ENCODE results near the gene SLFN14. TPM values are rescaled to one million over a fixed set of nuclear protein-coding genes. Genes with fewer than 3 reads are reported as not detected.

Gene SLFN14
- total RNA-seq, 1 donor from 2014 or later: not detected

DNA sequence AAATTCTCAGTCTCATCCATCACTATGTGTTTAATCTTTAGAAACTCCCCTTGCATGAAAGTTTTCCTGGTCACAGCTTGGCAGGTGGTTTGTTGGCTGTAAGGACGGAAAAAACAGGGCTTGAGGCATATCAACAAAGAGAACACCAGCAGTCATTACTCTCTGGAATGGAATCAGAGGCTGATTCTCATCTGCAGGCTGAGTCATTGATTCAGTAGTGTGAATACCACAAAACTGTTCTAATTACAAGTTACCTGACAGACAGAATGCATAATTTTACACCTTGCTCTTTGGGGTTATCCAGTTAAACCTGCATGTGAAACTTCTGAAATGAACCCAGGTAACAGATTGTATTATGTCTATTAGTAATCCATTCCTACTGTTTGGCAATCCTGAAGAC, 11.6 kb downstream of the SLFN14 start:
- TF ChIP-seq, protein P1, sequence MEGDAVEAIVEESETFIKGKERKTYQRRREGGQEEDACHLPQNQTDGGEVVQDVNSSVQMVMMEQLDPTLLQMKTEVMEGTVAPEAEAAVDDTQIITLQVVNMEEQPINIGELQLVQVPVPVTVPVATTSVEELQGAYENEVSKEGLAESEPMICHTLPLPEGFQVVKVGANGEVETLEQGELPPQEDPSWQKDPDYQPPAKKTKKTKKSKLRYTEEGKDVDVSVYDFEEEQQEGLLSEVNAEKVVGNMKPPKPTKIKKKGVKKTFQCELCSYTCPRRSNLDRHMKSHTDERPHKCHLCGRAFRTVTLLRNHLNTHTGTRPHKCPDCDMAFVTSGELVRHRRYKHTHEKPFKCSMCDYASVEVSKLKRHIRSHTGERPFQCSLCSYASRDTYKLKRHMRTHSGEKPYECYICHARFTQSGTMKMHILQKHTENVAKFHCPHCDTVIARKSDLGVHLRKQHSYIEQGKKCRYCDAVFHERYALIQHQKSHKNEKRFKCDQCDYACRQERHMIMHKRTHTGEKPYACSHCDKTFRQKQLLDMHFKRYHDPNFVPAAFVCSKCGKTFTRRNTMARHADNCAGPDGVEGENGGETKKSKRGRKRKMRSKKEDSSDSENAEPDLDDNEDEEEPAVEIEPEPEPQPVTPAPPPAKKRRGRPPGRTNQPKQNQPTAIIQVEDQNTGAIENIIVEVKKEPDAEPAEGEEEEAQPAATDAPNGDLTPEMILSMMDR (IDR thresholded peaks at IDR 0.05): no peak
- Mint-ChIP-seq H3K27me3 (ENCODE audit: low read depth) (peaks cover 71% of the 10 kb centered on the region), H3K9me3 (ENCODE audit: low read depth) (no peaks in the 10 kb centered on the region), H3K36me3 (ENCODE audit: low read depth) (no peaks in the 10 kb centered on the region), H3K27ac (ENCODE audit: unreplicated experiment) (no peak overlapping the region), H3K4me3 (ENCODE audit: unreplicated experiment) (no peak overlapping the region), H3K4me1 (ENCODE audit: low read depth) (no peaks in the 10 kb centered on the region)
- no peak for DNase-seq (ENCODE audit: low spot score)

DNA sequence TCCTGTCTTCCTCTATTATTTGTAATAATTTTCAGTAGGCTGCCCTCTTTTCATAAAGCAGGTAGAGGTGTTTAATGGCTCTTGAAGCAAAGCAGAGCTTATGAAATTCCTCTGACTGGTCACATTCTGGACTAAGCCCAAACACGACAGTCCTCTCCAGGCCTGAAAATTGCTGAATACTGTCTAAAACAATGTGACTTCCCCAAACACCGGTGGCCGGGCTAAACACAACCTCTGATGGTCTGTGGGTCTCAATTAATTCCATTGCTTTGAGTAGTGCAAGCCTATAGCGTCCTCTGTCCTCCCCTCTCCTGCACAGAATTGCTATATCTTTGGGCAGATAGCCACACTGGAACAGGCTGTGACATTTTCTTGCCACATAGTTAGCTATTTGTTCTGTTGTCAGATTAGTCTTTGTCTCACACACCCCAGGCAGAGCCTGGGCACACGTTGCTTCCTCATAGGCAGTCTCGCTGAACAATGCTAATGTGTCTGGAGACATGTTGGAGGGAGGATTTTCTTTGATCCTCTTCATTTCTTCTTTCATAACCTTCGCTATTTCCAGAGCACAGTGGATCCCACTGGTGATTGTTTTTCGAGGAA, 12.3 kb downstream of the SLFN14 start:
- DNase-seq (ENCODE audit: low spot score): no peak
- Mint-ChIP-seq H3K36me3 (ENCODE audit: low read depth) (no peaks in the 10 kb centered on the region), H3K27ac (ENCODE audit: unreplicated experiment) (no peak overlapping the region), H3K27me3 (ENCODE audit: low read depth) (peaks cover 68% of the 10 kb centered on the region), H3K4me3 (ENCODE audit: unreplicated experiment) (no peak overlapping the region), H3K4me1 (ENCODE audit: low read depth) (no peaks in the 10 kb centered on the region), H3K9me3 (ENCODE audit: low read depth) (no peaks in the 10 kb centered on the region)
- TF ChIP-seq, protein P1 (IDR thresholded peaks at IDR 0.05): no peak

DNA sequence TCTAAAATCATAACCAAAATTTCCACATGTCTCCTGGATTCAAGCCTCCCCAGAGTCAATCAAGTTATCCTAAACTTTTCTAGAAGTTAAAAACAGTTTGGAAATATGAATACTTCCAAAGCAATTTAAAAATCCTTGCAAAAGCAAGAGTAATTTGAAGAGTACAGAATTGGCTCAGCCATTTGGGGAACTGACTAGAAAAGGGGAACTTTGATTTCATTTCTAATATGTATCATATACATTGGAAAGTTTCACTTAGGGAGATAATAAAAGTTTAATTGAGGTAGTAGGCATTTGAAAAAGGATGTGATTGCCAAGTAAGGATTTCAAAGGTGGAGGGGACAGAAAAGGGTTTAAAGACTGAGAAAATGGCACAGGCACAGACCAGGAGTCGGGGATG, 14.1 kb downstream of the SLFN14 start:
- H3K4me3 Mint-ChIP-seq (ENCODE audit: unreplicated experiment): no peak overlapping the region
- H3K9me3 Mint-ChIP-seq (ENCODE audit: low read depth): no peaks in the 10 kb centered on the region
- peaks cover 54% of the 10 kb centered on the region for H3K27me3 Mint-ChIP-seq (ENCODE audit: low read depth)
- no peak for DNase-seq (ENCODE audit: low spot score)
- no peaks in the 10 kb centered on the region for H3K4me1 Mint-ChIP-seq (ENCODE audit: low read depth)
- TF ChIP-seq, protein P1 (IDR thresholded peaks at IDR 0.05): no peak
- H3K27ac Mint-ChIP-seq (ENCODE audit: unreplicated experiment): no peak overlapping the region
- H3K36me3 Mint-ChIP-seq (ENCODE audit: low read depth): no peaks in the 10 kb centered on the region

DNA sequence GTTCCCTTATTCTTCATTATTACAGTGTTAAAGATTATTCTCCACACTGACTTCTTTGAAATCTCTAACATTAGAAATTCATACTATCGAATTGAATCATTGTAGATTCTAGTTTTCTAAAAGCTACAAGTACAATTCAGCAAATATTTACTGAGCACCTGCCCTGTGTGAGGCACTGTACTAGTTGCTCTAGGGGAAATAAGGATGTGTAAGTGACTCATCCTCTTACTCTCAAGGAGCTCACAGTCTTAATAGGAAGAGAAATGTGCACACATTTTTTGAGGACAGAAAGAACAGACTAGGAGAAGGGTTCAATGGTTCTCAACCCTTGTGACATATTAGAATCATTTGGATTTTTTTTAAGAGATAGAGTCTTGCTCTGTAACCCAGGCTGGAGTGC, 15.5 kb downstream of the SLFN14 start:
- no peaks in the 10 kb centered on the region for H3K9me3 Mint-ChIP-seq (ENCODE audit: low read depth)
- TF ChIP-seq, protein P1 (IDR thresholded peaks at IDR 0.05): no peak
- peaks cover 6% of the 10 kb centered on the region for H3K4me1 Mint-ChIP-seq (ENCODE audit: low read depth)
- H3K4me3 Mint-ChIP-seq (ENCODE audit: unreplicated experiment): no peak overlapping the region
- H3K36me3 Mint-ChIP-seq (ENCODE audit: low read depth): no peaks in the 10 kb centered on the region
- no peak overlapping the region for H3K27ac Mint-ChIP-seq (ENCODE audit: unreplicated experiment)
- no peak for DNase-seq (ENCODE audit: low spot score)
- H3K27me3 Mint-ChIP-seq (ENCODE audit: low read depth): peaks cover 51% of the 10 kb centered on the region

DNA sequence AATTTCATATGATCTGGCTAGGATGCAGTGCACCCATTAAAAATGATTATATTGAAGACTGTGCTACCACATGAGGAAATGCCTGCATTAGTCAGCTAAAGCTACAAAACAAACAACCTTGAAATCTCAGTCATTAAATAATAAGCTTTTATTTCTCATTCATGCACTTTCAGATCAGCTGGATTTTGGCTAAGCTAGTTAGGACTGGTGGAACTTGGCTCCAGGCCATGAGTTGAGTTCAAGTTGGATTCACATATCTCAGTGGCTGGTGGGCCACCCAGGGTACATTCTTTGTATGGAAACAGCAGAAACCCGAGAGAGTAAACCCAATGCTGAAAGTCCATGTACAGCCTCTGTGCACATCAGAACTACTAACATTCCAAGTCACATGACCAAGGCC, 16.8 kb downstream of the SLFN14 start:
- Mint-ChIP-seq H3K9me3 (ENCODE audit: low read depth) (no peaks in the 10 kb centered on the region), H3K4me3 (ENCODE audit: unreplicated experiment) (no peak overlapping the region), H3K27ac (ENCODE audit: unreplicated experiment) (no peak overlapping the region), H3K4me1 (ENCODE audit: low read depth) (peaks cover 12% of the 10 kb centered on the region), H3K36me3 (ENCODE audit: low read depth) (no peaks in the 10 kb centered on the region), H3K27me3 (ENCODE audit: low read depth) (peaks cover 38% of the 10 kb centered on the region)
- DNase-seq (ENCODE audit: low spot score): no peak
- TF ChIP-seq, protein P1 (IDR thresholded peaks at IDR 0.05): no peak
